HT-29 (cell line): ENCODE data around the gene NFIL3. TPM values are rescaled to one million over a fixed set of nuclear protein-coding genes. Genes with fewer than 3 reads are reported as not detected.
"Not testable (repeated sequence)": the region's sequence is repeated elsewhere in the genome, so short reads cannot be mapped to it uniquely, and the experiment has no call there.

Experiments
- DNase-seq: peaks from one replicate; pipeline ENCODE4 v3.0.0-alpha.2; 2015; ENCODE audit warnings: low spot score
- total RNA-seq: library from RNA; depleted of rRNA; stranded (reverse); fragments of >200 nt; shearing (Covaris generic); gene quantifications from 2 replicates; pipeline ENCODE4 v1.2.3, GENCODE V29; 2014; rRNA removed

Gene NFIL3
- 1.2 and 1.4 TPM in 2 replicates for total RNA-seq

GRCh38 chr9:91423785-91424402 lies at the start of gene NFIL3:
TSS of gene NFIL3 (minus strand) at chr9:91423832. CDS start at chr9:91410734, 13,098 bp downstream.
- DNase-seq: peak; percentile 74

GRCh38 chr9:91471524-91471923 lies 47.9 kb upstream of the NFIL3 start:
- not testable (repeated sequence) for DNase-seq

GRCh38 chr9:91465420-91465819 lies 41.8 kb upstream of the NFIL3 start:
- no peak for DNase-seq

GRCh38 chr9:91458906-91459305 lies 35.3 kb upstream of the NFIL3 start:
- DNase-seq: no peak

GRCh38 chr9:91452844-91453243 lies 29.2 kb upstream of the NFIL3 start:
- DNase-seq: no peak

- DNase-seq: no peak
These were observed 28.0 kb upstream of the NFIL3 start for GRCh38 chr9:91451431-91452270.

GRCh38 chr9:91445135-91445534 lies 21.5 kb upstream of the NFIL3 start:
- no peak for DNase-seq

- DNase-seq: no peak
These were observed 20.4 kb upstream of the NFIL3 start for GRCh38 chr9:91443994-91444392.

GRCh38 chr9:91443321-91443993 lies 19.8 kb upstream of the NFIL3 start:
- no peak for DNase-seq

- no peak for DNase-seq
These were observed 13.2 kb upstream of the NFIL3 start for GRCh38 chr9:91436841-91437240.

GRCh38 chr9:91433180-91433579 lies 9.5 kb upstream of the NFIL3 start:
- DNase-seq: peak; percentile 82

GRCh38 chr9:91431485-91431884 lies 7.9 kb upstream of the NFIL3 start:
- DNase-seq: no peak

- DNase-seq: no peak
These were observed 5.9 kb upstream of the NFIL3 start for GRCh38 chr9:91429501-91429900.

- no peak for DNase-seq
These were observed 5.3 kb upstream of the NFIL3 start for GRCh38 chr9:91428927-91429351.

GRCh38 chr9:91428436-91428835 lies 4.8 kb upstream of the NFIL3 start:
- no peak for DNase-seq

- no peak for DNase-seq
These were observed 4.2 kb upstream of the NFIL3 start for GRCh38 chr9:91427873-91428272.

- peak; percentile 71 for DNase-seq
These were observed 2.6 kb upstream of the NFIL3 start for GRCh38 chr9:91426123-91426745.

- DNase-seq: no peak
These were observed 1.6 kb upstream of the NFIL3 start for GRCh38 chr9:91425271-91425670.

GRCh38 chr9:91424403-91425176 lies 958 bp upstream of the NFIL3 start:
- peak; percentile 45 for DNase-seq

- peak; percentile 60 for DNase-seq
These were observed 597 bp downstream of the NFIL3 start for GRCh38 chr9:91422758-91423711.
